NB4 (cell line): ENCODE measurements around the gene SENP6.
"Not testable (repeated sequence)": the region's sequence is repeated elsewhere in the genome, so short reads cannot be mapped to it uniquely, and the experiment has no call there.

Experiments used
- CTCF ChIP-seq: IDR thresholded peaks from one replicate; pipeline ENCODE4 v1.5.1; 2012; ENCODE audit warnings: low read depth, low read length
- MYC ChIP-seq: IDR thresholded peaks from 2 replicates; pipeline ENCODE4 v1.6.1; 2011; ENCODE audit warnings: low read depth, low read length
- POLR2A ChIP-seq: IDR thresholded peaks from 2 replicates; pipeline ENCODE4 v1.6.1; 2011; ENCODE audit warnings: mild to moderate bottlenecking; ENCODE audit not compliant: insufficient read length; ENCODE audit errors: extremely low read depth
- TF ChIP-seq, protein P1 (sequence below): IDR thresholded peaks from 2 replicates; pipeline ENCODE4 v1.6.1; 2011; ENCODE audit warnings: low read depth, low read length

- TF ChIP-seq CTCF, POLR2A, MYC: not testable (repeated sequence)
- TF ChIP-seq, protein P1, sequence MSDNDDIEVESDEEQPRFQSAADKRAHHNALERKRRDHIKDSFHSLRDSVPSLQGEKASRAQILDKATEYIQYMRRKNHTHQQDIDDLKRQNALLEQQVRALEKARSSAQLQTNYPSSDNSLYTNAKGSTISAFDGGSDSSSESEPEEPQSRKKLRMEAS = not testable (repeated sequence)
Measured at GRCh38 chr6:75731029-75731428, 129.3 kb downstream of the SENP6 start.
